Naive B cell (primary cell): ENCODE measurements around the gene RASSF4. TPM values are rescaled to one million over a fixed set of nuclear protein-coding genes. Genes with fewer than 3 reads are reported as not detected.

ENCODE experiments used
- ATAC-seq, 2 donors: fragments of 150-1000 bp; cut with Tn5 transposase; 2 replicates each; pipeline ENCODE4 v1.10.0; 2021; ENCODE audit warnings: low read depth in 2 of 2, mild to moderate bottlenecking in 2 of 2, moderate library complexity in 2 of 2
- DNase-seq: peaks from one replicate; pipeline ENCODE4 v3.0.0; 2022
- H3K27ac Mint-ChIP-seq, 6 donors: one replicate each; pipeline ENCODE4 v1.8.0; 2020 to 2022; ENCODE audit warnings: mild to moderate bottlenecking in 6 of 6, mixed read lengths in 6 of 6, moderate library complexity in 5 of 6, inconsistent platforms in 2 of 6
- H3K27me3 Mint-ChIP-seq, 3 donors: one replicate each; pipeline ENCODE4 v1.8.0; 2021 to 2022; ENCODE audit warnings: mixed read lengths in 3 of 3, mild to moderate bottlenecking in 1 of 3
- H3K36me3 Mint-ChIP-seq, 2 donors: one replicate each; pipeline ENCODE4 v1.8.0; 2020 to 2022; ENCODE audit warnings: mixed read lengths in 2 of 2, inconsistent platforms in 1 of 2, mild to moderate bottlenecking in 1 of 2
- H3K4me1 Mint-ChIP-seq, 3 donors: one replicate each; pipeline ENCODE4 v1.8.0; 2020 to 2022; ENCODE audit warnings: mixed read lengths in 3 of 3, inconsistent platforms in 1 of 3, mild to moderate bottlenecking in 1 of 3, moderate library complexity in 1 of 3
- H3K4me3 Mint-ChIP-seq, 8 donors: one replicate each; pipeline ENCODE4 v1.8.0; 2020 to 2022; ENCODE audit warnings: mild to moderate bottlenecking in 8 of 8, mixed read lengths in 8 of 8, moderate library complexity in 8 of 8, inconsistent platforms in 2 of 8
- H3K9me3 Mint-ChIP-seq, 7 donors: one replicate each; pipeline ENCODE4 v1.8.0; 2020 to 2022; ENCODE audit warnings: mixed read lengths in 7 of 7, mild to moderate bottlenecking in 5 of 7, inconsistent platforms in 2 of 7, moderate library complexity in 1 of 7
- polyA plus RNA-seq, 6 donors: library from polyadenylated mRNA; unstranded; fragments of 300-500 nt; fragmentation: Illumina TruSeq; gene quantifications; one replicate each; pipeline ENCODE4 v1.2.3, GENCODE V29; 2021; ENCODE audit warnings: low read depth in 6 of 6

Gene RASSF4, protein sequence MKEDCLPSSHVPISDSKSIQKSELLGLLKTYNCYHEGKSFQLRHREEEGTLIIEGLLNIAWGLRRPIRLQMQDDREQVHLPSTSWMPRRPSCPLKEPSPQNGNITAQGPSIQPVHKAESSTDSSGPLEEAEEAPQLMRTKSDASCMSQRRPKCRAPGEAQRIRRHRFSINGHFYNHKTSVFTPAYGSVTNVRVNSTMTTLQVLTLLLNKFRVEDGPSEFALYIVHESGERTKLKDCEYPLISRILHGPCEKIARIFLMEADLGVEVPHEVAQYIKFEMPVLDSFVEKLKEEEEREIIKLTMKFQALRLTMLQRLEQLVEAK
- polyA plus RNA-seq = under 1 TPM in 4 of 6 donors, not detected in 2; 0.06 to 0.60 (median 0.27) TPM

- H3K27ac Mint-ChIP-seq = peak within 1 kb of the TSS in 5 of 6 donors; percentile 54 to 92 (median 80)
- ATAC-seq = peak; percentile 99
- H3K4me1 Mint-ChIP-seq = peaks cover 37 to 70% (median 50%) of the 10 kb centered on the region in 3 donors
- peak; percentile 90 for DNase-seq
- peak within 1 kb of the TSS; percentile 81 to 93 (median 90) for H3K4me3 Mint-ChIP-seq
- H3K27me3 Mint-ChIP-seq = peaks cover 0 to 15% (median 9%) of the 10 kb centered on the region in 3 donors
- H3K9me3 Mint-ChIP-seq = peaks cover 0 to 4% (median 0%) of the 10 kb centered on the region in 7 donors
- H3K36me3 Mint-ChIP-seq = peaks cover 8 to 10% of the 10 kb centered on the region in 2 donors
Observed at GRCh38 chr10:44959247-44960087, at the start of gene RASSF4. RASSF4 (plus strand) TSS chr10:44959802; CDS start chr10:44970203, 10,401 bp downstream.

DNA sequence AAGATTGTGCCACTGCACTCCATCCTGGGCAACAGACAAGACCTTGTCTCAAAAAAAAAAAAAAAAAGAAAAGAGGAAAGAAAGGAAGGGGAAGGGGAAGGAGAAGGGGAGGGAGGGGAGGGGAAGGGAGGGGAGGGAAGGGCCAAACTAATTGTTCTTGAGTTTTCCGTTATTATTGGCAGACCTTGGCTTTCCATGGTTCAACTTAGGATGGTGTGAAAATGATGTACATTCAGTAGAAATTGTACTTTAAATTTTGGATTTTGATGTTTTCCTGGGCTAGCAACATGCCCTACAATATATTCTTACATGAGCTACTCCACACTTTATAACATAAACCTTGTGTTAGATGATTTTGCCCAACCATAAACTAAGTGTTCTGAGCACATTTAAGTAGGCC, 49.7 kb upstream of the RASSF4 start:
- DNase-seq (no peak), ATAC-seq (no peak)
- no peak overlapping the region for H3K4me3 Mint-ChIP-seq
- no peaks in the 10 kb centered on the region for H3K9me3 Mint-ChIP-seq
- no peaks in the 10 kb centered on the region for H3K36me3 Mint-ChIP-seq
- H3K4me1 Mint-ChIP-seq = peaks cover 7 to 16% (median 12%) of the 10 kb centered on the region in 3 donors
- H3K27ac Mint-ChIP-seq = no peak overlapping the region
- H3K27me3 Mint-ChIP-seq = peaks cover 0 to 11% (median 0%) of the 10 kb centered on the region in 3 donors

DNA sequence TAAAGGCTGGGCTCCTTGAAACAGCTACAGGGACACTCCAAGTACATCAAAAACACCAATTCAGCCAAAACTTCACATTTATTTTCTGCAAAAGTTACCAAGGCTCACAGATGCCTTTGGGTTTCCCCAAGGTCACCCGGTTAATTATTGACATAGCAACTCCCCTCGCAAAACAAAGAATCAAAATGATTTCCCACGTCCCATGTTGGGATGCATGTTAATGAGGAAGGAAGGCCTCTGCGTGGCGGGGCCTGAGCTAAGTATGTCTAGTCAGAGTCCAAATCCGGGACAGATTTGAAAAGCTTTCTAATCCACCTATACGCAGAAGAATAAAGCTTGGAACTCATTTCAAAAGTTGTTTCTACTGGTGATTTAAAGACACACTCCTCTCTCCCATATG, 49.0 kb upstream of the RASSF4 start:
- Mint-ChIP-seq H3K36me3 (no peaks in the 10 kb centered on the region), H3K9me3 (no peaks in the 10 kb centered on the region), H3K4me1 (peaks cover 7 to 16% (median 12%) of the 10 kb centered on the region in 3 donors), H3K27me3 (peaks cover 0 to 11% (median 0%) of the 10 kb centered on the region in 3 donors), H3K27ac (no peak overlapping the region), H3K4me3 (no peak overlapping the region)
- DNase-seq (no peak), ATAC-seq (no peak)

DNA sequence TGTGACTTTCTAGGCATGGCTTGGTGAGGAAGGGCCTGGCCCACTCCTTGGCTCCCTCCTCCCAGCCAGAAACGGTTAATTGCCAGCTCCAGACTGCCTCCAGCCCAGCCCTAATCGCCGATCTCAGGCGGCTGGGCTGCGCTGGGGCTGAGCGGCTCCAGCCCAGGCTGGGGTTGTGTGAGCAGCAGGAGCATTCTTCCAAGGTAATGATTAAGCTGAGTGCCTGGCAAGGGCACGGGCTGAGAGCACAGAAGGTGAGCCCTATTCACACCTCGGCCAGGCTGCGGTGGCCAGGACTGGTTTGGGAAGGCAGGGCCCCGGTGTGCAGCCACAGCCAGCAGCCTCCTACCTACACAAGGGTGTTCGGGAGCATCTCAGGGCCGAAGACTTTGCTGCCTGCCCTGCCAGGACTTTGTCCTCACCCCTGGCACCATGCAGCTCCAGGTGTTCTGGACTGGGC, 48.5 kb upstream of the RASSF4 start, which contains the start of gene TMEM72:
Gene TMEM72 (plus strand): TSS at position 257 of the 460 bp plus-strand sequence. CDS start 176 bp downstream, at position 433.
- no peak for DNase-seq
- no peaks in the 10 kb centered on the region for H3K36me3 Mint-ChIP-seq
- H3K27me3 Mint-ChIP-seq = peaks cover 0 to 11% (median 0%) of the 10 kb centered on the region in 3 donors
- peak within 1 kb of the TSS in 1 of 6 donors; percentile 44 for H3K27ac Mint-ChIP-seq
- ATAC-seq = no peak
- peaks cover 7 to 16% (median 12%) of the 10 kb centered on the region in 3 donors for H3K4me1 Mint-ChIP-seq
- H3K9me3 Mint-ChIP-seq = no peaks in the 10 kb centered on the region
- H3K4me3 Mint-ChIP-seq = peak within 1 kb of the TSS in 1 of 8 donors; percentile 29

GRCh38 chr10:44911951-44912350, 47.7 kb upstream of the RASSF4 start:
- ATAC-seq (no peak), DNase-seq (no peak)
- peaks cover 7 to 16% (median 12%) of the 10 kb centered on the region in 3 donors for H3K4me1 Mint-ChIP-seq
- H3K9me3 Mint-ChIP-seq = no peaks in the 10 kb centered on the region
- peaks cover 0 to 13% (median 0%) of the 10 kb centered on the region in 3 donors for H3K27me3 Mint-ChIP-seq
- H3K36me3 Mint-ChIP-seq = no peaks in the 10 kb centered on the region
- H3K4me3 Mint-ChIP-seq = no peak overlapping the region
- peak overlapping the region in 1 of 6 donors; percentile 44 for H3K27ac Mint-ChIP-seq

DNA sequence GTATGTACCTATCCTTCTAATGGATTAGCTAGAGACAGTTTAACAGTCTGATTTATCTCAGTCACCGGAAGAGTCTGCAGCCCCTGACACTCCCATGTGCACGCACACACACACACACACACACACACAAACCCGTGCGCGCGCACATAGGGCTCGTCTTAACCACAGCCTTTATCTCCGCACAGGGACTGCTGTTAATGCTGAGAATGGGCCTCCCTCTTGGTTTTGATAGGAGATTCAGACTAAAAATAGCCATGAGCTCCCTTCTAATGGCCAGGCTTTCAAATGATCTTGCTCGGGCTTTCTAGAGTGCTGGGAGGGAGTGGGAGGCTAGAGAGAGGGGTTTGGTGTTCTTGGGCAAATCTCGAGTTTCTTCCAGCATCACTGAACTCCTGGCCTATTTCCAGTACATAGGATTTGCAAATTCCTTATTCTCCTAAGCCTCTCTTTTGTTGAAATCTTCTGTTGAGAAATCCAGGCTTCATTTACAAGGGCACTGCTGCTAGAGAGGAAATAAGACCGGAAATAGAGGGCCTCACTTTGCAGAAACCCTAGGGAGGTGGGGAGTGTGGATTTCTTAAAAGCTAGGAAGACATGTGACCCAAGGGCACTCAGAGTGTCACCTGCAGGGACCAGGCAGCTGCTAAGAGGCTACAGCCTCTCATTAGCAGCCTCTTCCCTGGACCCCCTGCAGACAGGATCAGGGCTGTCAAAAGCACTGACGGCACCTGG, 46.1 kb upstream of the RASSF4 start:
- Mint-ChIP-seq H3K27ac (peak overlapping the region in 3 of 6 donors; percentile 49 to 81 (median 58)), H3K9me3 (peaks cover 0 to 7% (median 1%) of the 10 kb centered on the region in 7 donors), H3K36me3 (no peaks in the 10 kb centered on the region), H3K27me3 (peaks cover 0 to 6% (median 0%) of the 10 kb centered on the region in 3 donors), H3K4me1 (peaks cover 7 to 16% (median 12%) of the 10 kb centered on the region in 3 donors), H3K4me3 (peak overlapping the region in 6 of 8 donors; percentile 19 to 80 (median 58))
- DNase-seq (no peak), ATAC-seq (peak in 1 of 2 donors; percentile 45)

DNA sequence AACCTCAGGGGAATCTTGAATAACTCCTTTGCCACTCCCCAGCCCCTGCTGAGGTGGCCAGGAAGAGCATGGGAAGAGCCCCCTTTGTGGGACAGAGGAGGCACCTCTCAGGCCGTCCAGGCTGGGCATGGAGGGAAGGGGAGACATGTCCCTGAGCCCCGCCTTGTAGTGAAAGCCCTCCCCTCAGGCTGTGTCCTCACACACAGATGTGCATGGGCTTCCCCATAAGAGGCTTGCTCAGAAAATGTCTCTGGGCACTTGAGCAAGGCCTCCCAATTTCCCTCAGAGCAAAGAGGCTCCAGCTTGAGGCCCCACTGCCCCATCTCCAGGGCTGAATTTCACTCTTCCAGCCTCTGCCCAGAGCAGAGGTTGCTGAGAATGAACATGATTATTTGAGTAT, 44.7 kb upstream of the RASSF4 start:
- DNase-seq (no peak), ATAC-seq (no peak)
- Mint-ChIP-seq H3K4me1 (peaks cover 7 to 16% (median 12%) of the 10 kb centered on the region in 3 donors), H3K4me3 (no peak overlapping the region), H3K27ac (no peak overlapping the region), H3K27me3 (peaks cover 0 to 5% (median 0%) of the 10 kb centered on the region in 3 donors), H3K36me3 (no peaks in the 10 kb centered on the region), H3K9me3 (peaks cover 0 to 7% (median 1%) of the 10 kb centered on the region in 7 donors)

GRCh38 chr10:44916429-44916828, 43.2 kb upstream of the RASSF4 start:
- no peaks in the 10 kb centered on the region for H3K36me3 Mint-ChIP-seq
- H3K27me3 Mint-ChIP-seq = peaks cover 0 to 5% (median 0%) of the 10 kb centered on the region in 3 donors
- ATAC-seq (no peak), DNase-seq (no peak)
- H3K4me3 Mint-ChIP-seq = no peak overlapping the region
- peaks cover 7 to 16% (median 12%) of the 10 kb centered on the region in 3 donors for H3K4me1 Mint-ChIP-seq
- H3K27ac Mint-ChIP-seq = no peak overlapping the region
- H3K9me3 Mint-ChIP-seq = peaks cover 0 to 7% (median 1%) of the 10 kb centered on the region in 7 donors

- peaks cover 7 to 15% (median 10%) of the 10 kb centered on the region in 3 donors for H3K4me1 Mint-ChIP-seq
- DNase-seq = no peak
- no peak for ATAC-seq
- H3K27me3 Mint-ChIP-seq = peaks cover 0 to 5% (median 0%) of the 10 kb centered on the region in 3 donors
- H3K4me3 Mint-ChIP-seq = no peak overlapping the region
- H3K36me3 Mint-ChIP-seq = no peaks in the 10 kb centered on the region
- H3K27ac Mint-ChIP-seq = no peak overlapping the region
- peaks cover 0 to 7% (median 1%) of the 10 kb centered on the region in 7 donors for H3K9me3 Mint-ChIP-seq
Observed at GRCh38 chr10:44917848-44918247, 41.8 kb upstream of the RASSF4 start.

DNA sequence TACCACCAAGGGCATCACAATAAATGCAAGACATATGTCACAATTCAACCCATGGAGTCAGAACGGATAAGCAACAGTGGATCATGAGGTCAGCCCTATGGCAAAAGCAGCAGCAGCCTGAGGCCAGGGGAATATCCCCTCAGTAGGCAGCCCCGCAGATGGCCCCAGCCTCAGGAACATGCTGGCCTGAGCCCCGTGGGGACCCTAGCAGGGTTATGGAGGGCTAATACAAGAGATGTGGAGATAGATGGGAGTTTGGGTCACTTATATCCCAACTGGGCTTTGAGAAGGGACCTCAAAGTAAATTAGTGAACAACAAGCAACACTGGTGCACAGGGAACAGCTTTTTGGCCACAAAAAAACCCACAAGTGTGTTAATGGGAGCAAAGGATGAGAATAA, 39.4 kb upstream of the RASSF4 start:
- no peaks in the 10 kb centered on the region for H3K36me3 Mint-ChIP-seq
- H3K27me3 Mint-ChIP-seq = peaks cover 0 to 5% (median 0%) of the 10 kb centered on the region in 3 donors
- ATAC-seq = no peak
- no peaks in the 10 kb centered on the region for H3K4me1 Mint-ChIP-seq
- peaks cover 0 to 7% (median 1%) of the 10 kb centered on the region in 7 donors for H3K9me3 Mint-ChIP-seq
- DNase-seq = no peak
- no peak overlapping the region for H3K27ac Mint-ChIP-seq
- H3K4me3 Mint-ChIP-seq = no peak overlapping the region

GRCh38 chr10:44921061-44921460, 38.5 kb upstream of the RASSF4 start:
- Mint-ChIP-seq H3K36me3 (no peaks in the 10 kb centered on the region), H3K9me3 (peaks cover 0 to 7% (median 1%) of the 10 kb centered on the region in 7 donors), H3K4me1 (no peaks in the 10 kb centered on the region), H3K4me3 (no peak overlapping the region), H3K27ac (peak overlapping the region in 1 of 6 donors; percentile 25), H3K27me3 (peaks cover 0 to 5% (median 0%) of the 10 kb centered on the region in 3 donors)
- no peak for ATAC-seq
- no peak for DNase-seq

DNA sequence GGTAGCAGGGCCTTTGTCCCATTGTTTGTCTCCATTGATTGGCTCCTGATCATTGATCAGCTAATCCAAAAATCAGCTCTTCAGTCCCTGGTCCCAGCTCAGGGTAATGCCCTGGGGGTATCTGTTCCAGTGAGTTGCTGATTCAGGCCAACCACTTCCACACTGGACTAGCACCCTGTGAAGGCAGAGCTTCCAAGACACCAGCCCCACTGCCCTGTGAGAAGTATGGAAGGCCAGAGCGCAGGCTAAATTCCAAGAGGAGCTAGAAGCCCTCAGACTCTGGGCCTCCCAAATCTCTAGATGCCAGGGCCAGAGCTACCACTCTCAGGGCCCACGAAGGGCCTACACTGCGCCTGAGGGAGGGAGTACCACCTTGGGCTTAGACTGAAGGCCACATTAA, 38.1 kb upstream of the RASSF4 start:
- H3K9me3 Mint-ChIP-seq = peaks cover 0 to 7% (median 1%) of the 10 kb centered on the region in 7 donors
- H3K27me3 Mint-ChIP-seq = peaks cover 0 to 5% (median 0%) of the 10 kb centered on the region in 3 donors
- ATAC-seq = no peak
- no peaks in the 10 kb centered on the region for H3K4me1 Mint-ChIP-seq
- H3K27ac Mint-ChIP-seq = no peak overlapping the region
- no peak overlapping the region for H3K4me3 Mint-ChIP-seq
- no peak for DNase-seq
- H3K36me3 Mint-ChIP-seq = no peaks in the 10 kb centered on the region
